K562 (cell line): ENCODE results near the gene PACRG. TPM values are rescaled to one million over a fixed set of nuclear protein-coding genes. Genes with fewer than 3 reads are reported as not detected.
A peak's percentile ranks its signal among the peaks of the same experiment; 100 is the strongest.

Source experiments
- ATAC-seq: fragments of 200-7000 bp; cut with Tn5 transposase; 3 replicates; pipeline ENCODE4 v1.9.1; 2020; ENCODE audit warnings: moderate library complexity
- BruUV-seq: library from RNA; stranded (reverse); fragments of 400-500 nt; replicated peaks from 2 replicates; lab custom pipeline; 2021; lab: Mats Ljungman, UMichigan
- CTCF ChIA-PET: fragments of 300-600 bp; formaldehyde crosslinking; extraction: SDS; loops from one replicate; lab custom pipeline; 2021; ENCODE audit warnings: low intra/inter-chr PET ratio; lab: Yijun Ruan, JAX
- POLR2A ChIA-PET: fragments of 300-600, 350-650 bp; sonication (Branson Sonifier 250); formaldehyde crosslinking; extraction: SDS; loops from one replicate; lab custom pipeline; 2021; ENCODE audit warnings: antibody characterized with exemption, inconsistent platforms; lab: Yijun Ruan, JAX
- DNase-seq, 4 experiments: peaks; one replicate each; pipeline versions ENCODE4 v3.0.0 to v3.0.0-alpha.2; 2011 to 2018; ENCODE audit warnings: low spot score in 3 of 4, mixed read lengths in 3 of 4; ENCODE audit errors: extremely low read depth in 1 of 4
- FAIRE-seq: peaks from 2 replicates; lab custom pipeline; 2011; peaks lifted over from hg19 to GRCh38; lab: Jason Lieb, UNC
- H2AFZ ChIP-seq: 2 replicates; pipeline ENCODE4 v1.6.0; 2011; ENCODE audit warnings: low read depth, low read length, control low read depth, inconsistent platforms
- H3K27ac ChIP-seq: fragments of 200-600 bp; 3 replicates; pipeline ENCODE4 v1.8.0; 2011; ENCODE audit warnings: low read depth, mild to moderate bottlenecking, control low read depth, inconsistent platforms, low read length, moderate library complexity, mixed read lengths; ENCODE audit errors: extremely low read depth
- H3K27me3 ChIP-seq, 2 experiments: fragments of 300-600 bp in 1 of 2; 2 replicates in 1 of 2; 3 replicates in 1 of 2; pipeline versions ENCODE4 v1.6.0 to v1.8.0; 2011; ENCODE audit warnings: inconsistent platforms in 2 of 2, low read length in 2 of 2, mild to moderate bottlenecking in 1 of 2, mixed read lengths in 1 of 2, moderate library complexity in 1 of 2; ENCODE audit not compliant: control insufficient read depth in 2 of 2, insufficient read depth in 2 of 2
- H3K36me3 ChIP-seq: fragments of 300-600 bp; 3 replicates; pipeline ENCODE4 v1.8.0; 2011; ENCODE audit warnings: mild to moderate bottlenecking, low read length, inconsistent platforms; ENCODE audit not compliant: control insufficient read depth, insufficient read depth
- H3K4me1 ChIP-seq, 2 experiments: fragments of 200-600 bp in 1 of 2; replicated peaks in 1 of 2; 2 replicates in 1 of 2; 3 replicates in 1 of 2; pipeline versions ENCODE4 v1.5.1 to v1.8.0; 2011; ENCODE audit warnings: inconsistent platforms in 2 of 2, low read length in 2 of 2, mild to moderate bottlenecking in 1 of 2, mixed read lengths in 1 of 2, moderate library complexity in 1 of 2; ENCODE audit not compliant: control insufficient read depth in 2 of 2, insufficient read depth in 2 of 2
- H3K4me2 ChIP-seq: 2 replicates; pipeline ENCODE4 v1.6.1; 2011; ENCODE audit warnings: low read length, control low read depth, inconsistent platforms, mixed read lengths; ENCODE audit not compliant: insufficient read depth
- H3K4me3 ChIP-seq: fragments of 200-600 bp; sonication (generic), shearing (Covaris generic); 2 replicates; pipeline ENCODE4 v1.5.1; 2016; ENCODE audit warnings: control low read depth, inconsistent platforms
- H3K79me2 ChIP-seq: fragments of 200-600 bp; 3 replicates; pipeline ENCODE4 v1.8.0; 2011; ENCODE audit warnings: low read length, inconsistent platforms; ENCODE audit not compliant: control insufficient read depth, insufficient read depth
- H3K9ac ChIP-seq, 2 experiments: 2 replicates each; pipeline versions ENCODE4 v1.6.0 to v1.6.1; 2011; ENCODE audit warnings: low read depth in 2 of 2, low read length in 2 of 2, control low read depth in 1 of 2, inconsistent platforms in 1 of 2, mild to moderate bottlenecking in 1 of 2, mixed read lengths in 1 of 2; ENCODE audit not compliant: insufficient read depth in 1 of 2
- H3K9me1 ChIP-seq: one replicate; pipeline ENCODE4 v1.6.0; 2011; ENCODE audit warnings: inconsistent platforms, mild to moderate bottlenecking, low read length, moderate library complexity; ENCODE audit not compliant: control insufficient read depth, insufficient read depth
- H3K9me3 ChIP-seq: replicated peaks from 2 replicates; pipeline ENCODE4 v1.5.1; 2011; ENCODE audit warnings: low read depth, low read length, inconsistent platforms; ENCODE audit not compliant: control insufficient read depth, insufficient read depth
- H4K20me1 ChIP-seq: replicated peaks from 2 replicates; pipeline ENCODE4 v1.6.1; 2011; ENCODE audit warnings: low read length, inconsistent platforms, mixed read lengths; ENCODE audit not compliant: control insufficient read depth, insufficient read depth
- BCLAF1 ChIP-seq, 2 experiments: fragments of 450-650 bp in 1 of 2; IDR thresholded peaks; 2 replicates each; pipeline ENCODE4 v1.6.1; 2011 to 2017; ENCODE audit warnings: low read depth in 2 of 2, antibody characterized with exemption in 1 of 2, borderline replicate concordance in 1 of 2, low read length in 1 of 2, mild to moderate bottlenecking in 1 of 2, mixed read lengths in 1 of 2; ENCODE audit not compliant: control insufficient read depth in 1 of 2
- BDP1 ChIP-seq: IDR thresholded peaks from 3 replicates; pipeline ENCODE4 v1.6.1; 2011; ENCODE audit not compliant: insufficient read length, insufficient read depth
- CBX2 ChIP-seq: fragments of 200-600 bp; sonication (generic); IDR thresholded peaks from one replicate; pipeline ENCODE4 v1.6.1; 2012; ENCODE audit warnings: mild to moderate bottlenecking, low read length, inconsistent platforms; ENCODE audit not compliant: insufficient read depth, poor library complexity, severe bottlenecking
- HLTF ChIP-seq: fragments of 450-650 bp; IDR thresholded peaks from 2 replicates; pipeline ENCODE4 v1.6.1; 2016
- NR2C1 ChIP-seq, 2 experiments: fragments of 450-650 bp; IDR thresholded peaks; 2 replicates each; pipeline ENCODE4 v1.6.1; 2017; ENCODE audit warnings: mild to moderate bottlenecking in 2 of 2, antibody characterized with exemption in 1 of 2, inconsistent platforms in 1 of 2, missing compliant biosample characterization in 1 of 2, missing genetic modification characterization in 1 of 2
- PHF20 ChIP-seq: fragments of 450-650 bp; IDR thresholded peaks from 2 replicates; pipeline ENCODE4 v1.6.1; 2018; ENCODE audit not compliant: partially characterized antibody
- SMARCA5 ChIP-seq: fragments of 450-650 bp; IDR thresholded peaks from 2 replicates; pipeline ENCODE4 v1.6.1; 2016
- THRAP3 ChIP-seq: fragments of 450-650 bp; IDR thresholded peaks from 2 replicates; pipeline ENCODE4 v1.6.1; 2016; ENCODE audit warnings: mild to moderate bottlenecking, inconsistent platforms, borderline replicate concordance
- ZNF124 ChIP-seq: sonication (generic); formaldehyde crosslinking; IDR thresholded peaks from 2 replicates; pipeline ENCODE4 v1.8.1; 2022; ENCODE audit warnings: missing genetic modification reagents
- WGBS: fragments of 100-300 bp; shearing (Covaris generic); methylation state at CpG from one replicate; pipeline ENCODE4 v1.1.6; 2016; ENCODE audit warnings: low coverage, mixed read lengths; ENCODE audit not compliant: insufficient coverage; ENCODE audit errors: missing lambda C conversion rate; 5-methylcytosine and 5-hydroxymethylcytosine counted together
- in situ Hi-C: fragments of 300-500 bp; cut with MboI; formaldehyde crosslinking; loops from 4 replicates; pipeline ENCODE4 v1.15.0; 2018; ENCODE audit warnings: inconsistent platforms, mixed read lengths
- intact Hi-C: fragments of 100-400 bp; cut with micrococcal nuclease; formaldehyde crosslinking; loops from 2 replicates; pipeline ENCODE4 v1.14.2; 2022
- polyA plus RNA-seq, 8 experiments: library from polyadenylated mRNA; depleted of rRNA in 4 of 8; stranded (reverse) in 5 of 8; unstranded in 3 of 8; fragments of >200 nt; fragmentation: Nextera tagmentation in 2 of 8; fragmentation: Illumina TruSeq in 1 of 8; extraction: Ambion mirVana in 2 of 8; extraction: Trizol in 1 of 8; gene quantifications; 2 replicates each; pipeline versions ENCODE4 v1.2.1 to v1.2.3, GENCODE V29; 2011 to 2014; ENCODE audit warnings: inconsistent platforms in 1 of 8, missing spikeins in 1 of 8
- total RNA-seq, 7 experiments: library from RNA; depleted of rRNA in 6 of 7; stranded (reverse); fragments of >200 nt in 6 of 7; fragmentation: Illumina TruSeq in 2 of 7; extraction: Trizol in 2 of 7; gene quantifications; 2 replicates each; pipeline versions ENCODE4 v1.2.1 to v1.2.3, GENCODE V29; 2011 to 2021; ENCODE audit warnings: low replicate concordance in 1 of 7
- TF ChIP-seq, protein P1 (sequence below): fragments of 450-650 bp; IDR thresholded peaks from 2 replicates; pipeline ENCODE4 v1.7.0; 2016; ENCODE audit warnings: borderline replicate concordance
- TF ChIP-seq, protein P2 (sequence below): fragments of 250-450 bp; sonication (Bioruptor Pico); IDR thresholded peaks from 2 replicates; pipeline ENCODE4 v1.8.0; 2021; ENCODE audit warnings: mild to moderate bottlenecking, moderate library complexity
- TF ChIP-seq, protein P3 (sequence below): fragments of 450-650 bp; IDR thresholded peaks from 2 replicates; pipeline ENCODE4 v1.6.1; 2017; ENCODE audit warnings: antibody characterized with exemption

Gene PACRG
- total and polyA plus RNA-seq, 9 of the 15 experiments (the other 6 are each of a cell fraction or from before 2014, with no cell fraction given) = 0.04 TPM; not detected in 8

DNA sequence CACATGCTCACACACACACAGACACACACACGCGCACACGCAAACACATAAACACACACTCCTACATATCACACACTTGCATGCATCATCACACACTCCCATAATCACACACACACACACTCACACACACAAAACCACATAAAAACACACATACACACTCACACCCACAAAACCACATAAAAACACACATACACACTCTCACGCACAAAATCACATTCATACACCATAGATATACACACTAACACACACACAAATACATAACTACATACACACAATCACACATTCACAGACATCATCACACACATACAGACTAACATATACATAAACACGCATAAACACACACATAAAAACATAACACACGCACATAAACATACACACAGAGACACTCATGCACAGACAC lies 629.0 kb downstream of the PACRG start:
- WGBS = 63% methylated on average over 5 of the region's 6 CpGs
- ATAC-seq = no peak
- no TSS peak for BruUV-seq
- FAIRE-seq = peak; percentile 73
- H3K36me3 ChIP-seq = no peaks in the 10 kb centered on the region
- no peak overlapping the region for H2AFZ ChIP-seq
- ChIA-PET POLR2A (no interaction called here), CTCF (no interaction called here)
- no peaks in the 10 kb centered on the region for H4K20me1 ChIP-seq
- no peak overlapping the region for H3K4me3 ChIP-seq
- H3K9ac ChIP-seq = no peak overlapping the region
- H3K4me1 ChIP-seq = peaks cover 0 to 4% of the 10 kb centered on the region in 2 experiments; a peak in 2 of 5 replicates
- in situ Hi-C loops = no loop called here
- H3K27ac ChIP-seq = no peak overlapping the region
- no peak for DNase-seq
- H3K9me3 ChIP-seq = no peaks in the 10 kb centered on the region
- intact Hi-C loops = no loop called here
- H3K9me1 ChIP-seq = no peaks in the 10 kb centered on the region
- H3K27me3 ChIP-seq = peaks cover 51 to 72% of the 10 kb centered on the region in 2 experiments
- no peak overlapping the region for H3K4me2 ChIP-seq
- H3K79me2 ChIP-seq = no peaks in the 10 kb centered on the region
- TF ChIP-seq, protein P1, sequence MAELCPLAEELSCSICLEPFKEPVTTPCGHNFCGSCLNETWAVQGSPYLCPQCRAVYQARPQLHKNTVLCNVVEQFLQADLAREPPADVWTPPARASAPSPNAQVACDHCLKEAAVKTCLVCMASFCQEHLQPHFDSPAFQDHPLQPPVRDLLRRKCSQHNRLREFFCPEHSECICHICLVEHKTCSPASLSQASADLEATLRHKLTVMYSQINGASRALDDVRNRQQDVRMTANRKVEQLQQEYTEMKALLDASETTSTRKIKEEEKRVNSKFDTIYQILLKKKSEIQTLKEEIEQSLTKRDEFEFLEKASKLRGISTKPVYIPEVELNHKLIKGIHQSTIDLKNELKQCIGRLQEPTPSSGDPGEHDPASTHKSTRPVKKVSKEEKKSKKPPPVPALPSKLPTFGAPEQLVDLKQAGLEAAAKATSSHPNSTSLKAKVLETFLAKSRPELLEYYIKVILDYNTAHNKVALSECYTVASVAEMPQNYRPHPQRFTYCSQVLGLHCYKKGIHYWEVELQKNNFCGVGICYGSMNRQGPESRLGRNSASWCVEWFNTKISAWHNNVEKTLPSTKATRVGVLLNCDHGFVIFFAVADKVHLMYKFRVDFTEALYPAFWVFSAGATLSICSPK = peak; percentile 16; the same call in 1 of the 2 replicates
- TF ChIP-seq THRAP3 (no peak), BCLAF1 (IDR thresholded peaks at IDR 0.05; ENCODE audit: borderline replicate concordance in 1 of 2, control insufficient read depth in 1 of 2, low read depth in 2 of 2, low read length in 1 of 2) (peak in 1 of 2 experiments; percentile 27; a peak in 1 of 4 replicates), SMARCA5 (peak; percentile 86; the same call in 1 of the 2 replicates), CBX2 (no peak), HLTF (peak; percentile 76; the same call in 1 of the 2 replicates), PHF20 (no peak), BDP1 (no peak), NR2C1 (IDR thresholded peaks at IDR 0.05) (peak; percentile 49; the same call in 1 of the 2 replicates), NR2C1 (tag; IDR thresholded peaks at IDR 0.05) (no peak), ZNF124 (CRISPR knock-in tag) (no peak)
- TF ChIP-seq, protein P2, sequence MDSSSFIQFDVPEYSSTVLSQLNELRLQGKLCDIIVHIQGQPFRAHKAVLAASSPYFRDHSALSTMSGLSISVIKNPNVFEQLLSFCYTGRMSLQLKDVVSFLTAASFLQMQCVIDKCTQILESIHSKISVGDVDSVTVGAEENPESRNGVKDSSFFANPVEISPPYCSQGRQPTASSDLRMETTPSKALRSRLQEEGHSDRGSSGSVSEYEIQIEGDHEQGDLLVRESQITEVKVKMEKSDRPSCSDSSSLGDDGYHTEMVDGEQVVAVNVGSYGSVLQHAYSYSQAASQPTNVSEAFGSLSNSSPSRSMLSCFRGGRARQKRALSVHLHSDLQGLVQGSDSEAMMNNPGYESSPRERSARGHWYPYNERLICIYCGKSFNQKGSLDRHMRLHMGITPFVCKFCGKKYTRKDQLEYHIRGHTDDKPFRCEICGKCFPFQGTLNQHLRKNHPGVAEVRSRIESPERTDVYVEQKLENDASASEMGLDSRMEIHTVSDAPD (CRISPR knock-in tag) = no peak
- TF ChIP-seq, protein P3, sequence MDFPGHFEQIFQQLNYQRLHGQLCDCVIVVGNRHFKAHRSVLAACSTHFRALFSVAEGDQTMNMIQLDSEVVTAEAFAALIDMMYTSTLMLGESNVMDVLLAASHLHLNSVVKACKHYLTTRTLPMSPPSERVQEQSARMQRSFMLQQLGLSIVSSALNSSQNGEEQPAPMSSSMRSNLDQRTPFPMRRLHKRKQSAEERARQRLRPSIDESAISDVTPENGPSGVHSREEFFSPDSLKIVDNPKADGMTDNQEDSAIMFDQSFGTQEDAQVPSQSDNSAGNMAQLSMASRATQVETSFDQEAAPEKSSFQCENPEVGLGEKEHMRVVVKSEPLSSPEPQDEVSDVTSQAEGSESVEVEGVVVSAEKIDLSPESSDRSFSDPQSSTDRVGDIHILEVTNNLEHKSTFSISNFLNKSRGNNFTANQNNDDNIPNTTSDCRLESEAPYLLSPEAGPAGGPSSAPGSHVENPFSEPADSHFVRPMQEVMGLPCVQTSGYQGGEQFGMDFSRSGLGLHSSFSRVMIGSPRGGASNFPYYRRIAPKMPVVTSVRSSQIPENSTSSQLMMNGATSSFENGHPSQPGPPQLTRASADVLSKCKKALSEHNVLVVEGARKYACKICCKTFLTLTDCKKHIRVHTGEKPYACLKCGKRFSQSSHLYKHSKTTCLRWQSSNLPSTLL = 0 out of 2 replicates have a peak, but pooled peaks have one; percentile 52
